ENCODE data around the gene RNF214. TPM values are rescaled to one million over a fixed set of nuclear protein-coding genes. Genes with fewer than 3 reads are reported as not detected.

RNF214 gene
- polyA plus RNA-seq, 2 donors = 5.9 to 6.6 TPM

- H3K27ac ChIP-seq (ENCODE audit: low read depth in 2 of 2, low read length in 1 of 2) = no peak overlapping the region
- no peaks in the 10 kb centered on the region for H3K9me3 ChIP-seq (ENCODE audit: control insufficient read depth in 2 of 2, insufficient read depth in 1 of 2, low read depth in 1 of 2, low read length in 1 of 2)
- H3K4me3 ChIP-seq (ENCODE audit: low read depth in 1 of 2, low read length in 2 of 2) = no peak overlapping the region
- H3K4me1 ChIP-seq (ENCODE audit: control insufficient read depth in 2 of 2, insufficient read depth in 2 of 2, low read length in 1 of 2) = peaks cover 0 to 2% of the 10 kb centered on the region in 2 donors
- H3K36me3 ChIP-seq (ENCODE audit: control insufficient read depth in 2 of 2, insufficient read depth in 2 of 2, low read length in 1 of 2) = peaks cover 12 to 25% of the 10 kb centered on the region in 2 donors
- H3K27me3 ChIP-seq (ENCODE audit: control insufficient read depth in 1 of 2, insufficient read depth in 2 of 2, low read length in 2 of 2) = no peaks in the 10 kb centered on the region
- 59 to 87% methylated on average over 3 of the region's 3 CpGs for WGBS, 2 donors
These were observed 55.2 kb downstream of the RNF214 start for GRCh38 chr11:117287668-117288067.

- Histone ChIP-seq H3K36me3 (ENCODE audit: control insufficient read depth in 2 of 2, insufficient read depth in 2 of 2, low read length in 1 of 2) (peaks cover 9 to 29% of the 10 kb centered on the region in 2 donors), H3K27ac (ENCODE audit: low read depth in 2 of 2, low read length in 1 of 2) (no peak overlapping the region), H3K27me3 (ENCODE audit: control insufficient read depth in 1 of 2, insufficient read depth in 2 of 2, low read length in 2 of 2) (no peaks in the 10 kb centered on the region), H3K4me1 (ENCODE audit: control insufficient read depth in 2 of 2, insufficient read depth in 2 of 2, low read length in 1 of 2) (peaks cover 0 to 2% of the 10 kb centered on the region in 2 donors), H3K4me3 (ENCODE audit: low read depth in 1 of 2, low read length in 2 of 2) (no peak overlapping the region), H3K9me3 (ENCODE audit: control insufficient read depth in 2 of 2, insufficient read depth in 1 of 2, low read depth in 1 of 2, low read length in 1 of 2) (no peaks in the 10 kb centered on the region)
- 82 to 94% methylated on average over 1 of the region's 1 CpG for WGBS, 2 donors
These were observed 57.3 kb downstream of the RNF214 start for GRCh38 chr11:117289795-117290194.

DNA sequence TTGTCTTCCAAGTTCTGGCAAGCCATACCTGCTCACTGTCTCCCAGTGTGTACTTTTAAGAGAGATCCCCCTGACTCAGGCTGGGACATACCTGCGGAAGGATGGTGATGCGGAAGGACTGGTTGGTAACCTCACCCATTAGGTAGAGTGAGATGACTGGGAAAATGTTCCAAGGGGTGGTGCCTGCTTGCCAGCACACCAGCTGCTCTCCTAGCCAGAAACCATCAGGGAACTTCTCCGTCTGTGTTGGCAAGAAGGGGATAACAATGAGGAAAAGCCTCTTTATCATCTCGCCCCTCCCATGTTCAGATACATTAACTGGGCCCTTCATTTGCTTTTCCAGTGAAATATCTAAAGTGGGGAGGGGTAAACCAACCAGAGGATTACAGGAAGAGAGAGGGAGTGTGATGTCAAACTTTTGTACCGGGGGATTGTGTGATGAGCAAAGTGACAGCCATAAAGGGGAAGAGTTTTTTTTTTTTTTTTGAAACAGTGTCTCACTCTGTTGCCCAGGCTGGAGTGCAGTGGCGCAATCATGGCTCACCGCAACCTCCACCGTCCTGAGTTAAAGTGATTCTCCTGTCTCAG lies 58.4 kb downstream of the RNF214 start, which contains the start of gene BACE1-AS:
Gene BACE1-AS, plus strand, starts transcription at position 538 of the 588 bp plus-strand sequence.
- Histone ChIP-seq H3K27me3 (ENCODE audit: control insufficient read depth in 1 of 2, insufficient read depth in 2 of 2, low read length in 2 of 2) (no peaks in the 10 kb centered on the region), H3K4me1 (ENCODE audit: control insufficient read depth in 2 of 2, insufficient read depth in 2 of 2, low read length in 1 of 2) (peaks cover 0 to 2% of the 10 kb centered on the region in 2 donors), H3K27ac (ENCODE audit: low read depth in 2 of 2, low read length in 1 of 2) (no peak within 1 kb of the TSS), H3K9me3 (ENCODE audit: control insufficient read depth in 2 of 2, insufficient read depth in 1 of 2, low read depth in 1 of 2, low read length in 1 of 2) (no peaks in the 10 kb centered on the region), H3K4me3 (ENCODE audit: low read depth in 1 of 2, low read length in 2 of 2) (no peak within 1 kb of the TSS), H3K36me3 (ENCODE audit: control insufficient read depth in 2 of 2, insufficient read depth in 2 of 2, low read length in 1 of 2) (peaks cover 9 to 30% of the 10 kb centered on the region in 2 donors)
- 84 to 91% methylated on average over 8 of the region's 8 CpGs for WGBS, 2 donors

DNA sequence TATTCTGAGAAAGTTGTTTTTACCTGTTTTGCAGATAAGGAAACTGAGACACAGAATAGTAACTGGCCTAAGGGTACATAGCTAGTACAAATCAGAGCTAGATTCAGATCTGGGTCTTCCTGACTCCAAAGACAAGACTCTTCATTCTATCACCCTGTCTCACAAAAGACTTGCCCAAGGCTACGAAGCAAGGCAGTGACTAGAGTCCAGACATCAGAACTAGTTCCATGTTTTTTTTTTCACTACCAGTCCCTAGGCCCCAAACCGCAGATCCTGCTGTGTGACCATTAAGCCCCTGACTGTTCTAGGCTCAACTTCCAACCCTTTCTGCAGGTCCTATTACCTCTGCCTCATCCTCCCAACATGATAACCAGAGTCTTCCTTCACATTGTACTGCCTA lies 60.1 kb downstream of the RNF214 start:
- H3K9me3 ChIP-seq (ENCODE audit: control insufficient read depth in 2 of 2, insufficient read depth in 1 of 2, low read depth in 1 of 2, low read length in 1 of 2) = no peaks in the 10 kb centered on the region
- 97 to 98% methylated on average over 2 of the region's 2 CpGs for WGBS, 2 donors
- H3K27ac ChIP-seq (ENCODE audit: low read depth in 2 of 2, low read length in 1 of 2) = no peak overlapping the region
- H3K27me3 ChIP-seq (ENCODE audit: control insufficient read depth in 1 of 2, insufficient read depth in 2 of 2, low read length in 2 of 2) = no peaks in the 10 kb centered on the region
- H3K4me3 ChIP-seq (ENCODE audit: low read depth in 1 of 2, low read length in 2 of 2) = no peak overlapping the region
- peaks cover 0 to 2% of the 10 kb centered on the region in 2 donors for H3K4me1 ChIP-seq (ENCODE audit: control insufficient read depth in 2 of 2, insufficient read depth in 2 of 2, low read length in 1 of 2)
- peaks cover 7 to 27% of the 10 kb centered on the region in 2 donors for H3K36me3 ChIP-seq (ENCODE audit: control insufficient read depth in 2 of 2, insufficient read depth in 2 of 2, low read length in 1 of 2)

- Histone ChIP-seq H3K27me3 (ENCODE audit: control insufficient read depth in 1 of 2, insufficient read depth in 2 of 2, low read length in 2 of 2) (no peaks in the 10 kb centered on the region), H3K4me3 (ENCODE audit: low read depth in 1 of 2, low read length in 2 of 2) (no peak overlapping the region), H3K36me3 (ENCODE audit: control insufficient read depth in 2 of 2, insufficient read depth in 2 of 2, low read length in 1 of 2) (peaks cover under 1 to 14% of the 10 kb centered on the region in 2 donors), H3K9me3 (ENCODE audit: control insufficient read depth in 2 of 2, insufficient read depth in 1 of 2, low read depth in 1 of 2, low read length in 1 of 2) (no peaks in the 10 kb centered on the region), H3K4me1 (ENCODE audit: control insufficient read depth in 2 of 2, insufficient read depth in 2 of 2, low read length in 1 of 2) (peaks cover 5 to 10% of the 10 kb centered on the region in 2 donors), H3K27ac (ENCODE audit: low read depth in 2 of 2, low read length in 1 of 2) (no peak overlapping the region)
- 69 to 78% methylated on average over 9 of the region's 9 CpGs for whole genome bisulfite sequencing, 2 donors
These were observed 63.1 kb downstream of the RNF214 start for GRCh38 chr11:117295438-117296137.

DNA sequence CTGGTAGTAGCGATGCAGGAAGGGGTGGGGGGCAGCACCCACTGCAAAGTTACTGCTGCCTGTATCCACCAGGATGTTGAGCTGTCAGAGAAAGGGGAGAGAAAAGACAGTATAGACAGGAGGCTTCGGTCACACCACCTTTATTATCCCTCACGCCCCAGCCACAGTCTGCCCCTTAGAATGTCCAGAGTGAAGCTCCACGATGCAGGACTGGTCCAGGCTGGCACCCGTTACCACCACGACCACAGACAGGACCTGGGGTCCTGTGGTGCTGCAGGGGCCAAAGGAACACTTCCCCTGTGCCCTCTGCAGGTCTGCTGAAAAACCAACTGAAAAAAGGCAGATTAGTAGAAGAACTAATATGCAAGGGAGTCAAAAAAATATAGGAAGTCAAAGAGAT lies 64.4 kb downstream of the RNF214 start:
- H3K9me3 ChIP-seq (ENCODE audit: control insufficient read depth in 2 of 2, insufficient read depth in 1 of 2, low read depth in 1 of 2, low read length in 1 of 2) = no peaks in the 10 kb centered on the region
- WGBS, 2 donors = 83 to 89% methylated on average over 6 of the region's 6 CpGs
- no peaks in the 10 kb centered on the region for H3K27me3 ChIP-seq (ENCODE audit: control insufficient read depth in 1 of 2, insufficient read depth in 2 of 2, low read length in 2 of 2)
- H3K4me1 ChIP-seq (ENCODE audit: control insufficient read depth in 2 of 2, insufficient read depth in 2 of 2, low read length in 1 of 2) = peaks cover 5 to 10% of the 10 kb centered on the region in 2 donors
- no peak overlapping the region for H3K4me3 ChIP-seq (ENCODE audit: low read depth in 1 of 2, low read length in 2 of 2)
- no peak overlapping the region for H3K27ac ChIP-seq (ENCODE audit: low read depth in 2 of 2, low read length in 1 of 2)
- peaks cover 0 to 11% of the 10 kb centered on the region in 2 donors for H3K36me3 ChIP-seq (ENCODE audit: control insufficient read depth in 2 of 2, insufficient read depth in 2 of 2, low read length in 1 of 2)

GRCh38 chr11:117298195-117298594 lies 65.7 kb downstream of the RNF214 start:
- H3K27me3 ChIP-seq (ENCODE audit: control insufficient read depth in 1 of 2, insufficient read depth in 2 of 2, low read length in 2 of 2) = no peaks in the 10 kb centered on the region
- no peak overlapping the region for H3K4me3 ChIP-seq (ENCODE audit: low read depth in 1 of 2, low read length in 2 of 2)
- H3K27ac ChIP-seq (ENCODE audit: low read depth in 2 of 2, low read length in 1 of 2) = no peak overlapping the region
- 84 to 94% methylated on average over 8 of the region's 8 CpGs for WGBS, 2 donors
- no peaks in the 10 kb centered on the region for H3K9me3 ChIP-seq (ENCODE audit: control insufficient read depth in 2 of 2, insufficient read depth in 1 of 2, low read depth in 1 of 2, low read length in 1 of 2)
- H3K36me3 ChIP-seq (ENCODE audit: control insufficient read depth in 2 of 2, insufficient read depth in 2 of 2, low read length in 1 of 2) = peaks cover 0 to 7% of the 10 kb centered on the region in 2 donors
- H3K4me1 ChIP-seq (ENCODE audit: control insufficient read depth in 2 of 2, insufficient read depth in 2 of 2, low read length in 1 of 2) = peaks cover 5 to 10% of the 10 kb centered on the region in 2 donors

DNA sequence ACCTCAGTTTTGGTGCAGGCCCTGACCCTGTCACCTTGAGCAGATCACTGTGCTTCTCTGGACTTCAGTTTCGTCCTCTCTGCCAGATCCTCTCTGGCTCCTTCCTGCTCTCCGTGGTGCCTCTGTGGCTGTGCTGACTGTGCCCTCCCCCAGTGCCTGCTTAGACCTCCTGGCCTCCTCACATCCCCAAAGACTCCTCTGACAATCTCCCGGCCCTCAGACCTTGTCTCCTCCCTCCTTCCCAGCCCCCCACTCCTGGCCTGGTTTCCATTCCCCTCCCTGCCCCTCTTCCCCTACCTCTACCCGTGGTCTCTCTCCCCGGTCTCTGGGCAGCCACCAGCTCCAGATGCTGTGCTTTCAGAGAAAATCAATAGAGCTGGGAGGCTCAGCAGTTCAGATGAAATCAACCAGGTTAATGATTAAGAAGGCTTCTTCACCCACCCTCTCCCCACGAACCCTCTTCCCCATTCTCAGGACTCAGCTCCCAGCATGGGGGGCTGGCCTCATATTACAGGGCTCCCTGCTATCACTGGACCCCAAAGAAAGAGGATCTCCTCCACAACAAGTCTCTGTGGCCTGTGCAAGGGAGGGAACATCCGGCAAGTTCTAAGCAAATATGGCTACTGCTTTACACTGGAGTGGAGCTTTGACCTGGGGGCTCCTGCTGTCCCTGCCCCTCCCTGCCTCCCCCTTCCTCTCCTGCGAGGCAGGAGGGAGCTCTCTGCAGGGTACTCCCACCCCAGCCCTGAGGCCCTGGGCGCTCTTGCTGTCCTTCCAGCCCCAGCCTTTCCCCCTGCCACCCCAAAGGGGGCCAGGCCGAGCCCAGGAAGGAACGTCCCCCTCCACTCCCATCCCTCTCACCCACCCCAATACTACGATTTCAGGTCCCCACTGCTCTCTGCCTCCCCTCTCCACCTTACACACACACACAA lies 67.1 kb downstream of the RNF214 start:
- 57 to 65% methylated on average over 12 of the region's 12 CpGs for WGBS, 2 donors
- no peaks in the 10 kb centered on the region for H3K9me3 ChIP-seq (ENCODE audit: control insufficient read depth in 2 of 2, insufficient read depth in 1 of 2, low read depth in 1 of 2, low read length in 1 of 2)
- no peaks in the 10 kb centered on the region for H3K27me3 ChIP-seq (ENCODE audit: control insufficient read depth in 1 of 2, insufficient read depth in 2 of 2, low read length in 2 of 2)
- H3K27ac ChIP-seq (ENCODE audit: low read depth in 2 of 2, low read length in 1 of 2) = no peak overlapping the region
- H3K36me3 ChIP-seq (ENCODE audit: control insufficient read depth in 2 of 2, insufficient read depth in 2 of 2, low read length in 1 of 2) = peaks cover 0 to 3% of the 10 kb centered on the region in 2 donors
- H3K4me1 ChIP-seq (ENCODE audit: control insufficient read depth in 2 of 2, insufficient read depth in 2 of 2, low read length in 1 of 2) = peaks cover 5 to 10% of the 10 kb centered on the region in 2 donors
- no peak overlapping the region for H3K4me3 ChIP-seq (ENCODE audit: low read depth in 1 of 2, low read length in 2 of 2)

DNA sequence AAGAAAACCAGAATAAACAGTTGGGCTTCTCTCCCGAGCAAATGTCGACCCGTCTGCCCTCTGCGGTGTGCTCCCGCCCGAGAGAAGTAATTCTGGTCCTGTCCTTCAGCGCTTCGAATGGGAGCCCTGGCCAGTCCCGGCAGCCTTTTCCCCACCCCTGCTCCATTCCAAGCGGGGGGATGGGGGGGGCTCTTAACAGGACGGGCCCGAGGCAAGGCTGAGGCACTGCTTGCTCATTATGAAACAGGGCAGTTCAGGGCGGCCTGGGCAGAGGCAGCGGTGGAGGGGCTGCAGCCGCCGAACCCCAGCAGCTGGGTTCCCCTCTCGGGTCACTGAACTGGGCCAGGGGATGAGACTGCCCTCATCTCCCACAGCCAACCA lies 67.8 kb downstream of the RNF214 start:
- Histone ChIP-seq H3K27ac (ENCODE audit: low read depth in 2 of 2, low read length in 1 of 2) (no peak overlapping the region), H3K27me3 (ENCODE audit: control insufficient read depth in 1 of 2, insufficient read depth in 2 of 2, low read length in 2 of 2) (no peaks in the 10 kb centered on the region), H3K36me3 (ENCODE audit: control insufficient read depth in 2 of 2, insufficient read depth in 2 of 2, low read length in 1 of 2) (no peaks in the 10 kb centered on the region), H3K9me3 (ENCODE audit: control insufficient read depth in 2 of 2, insufficient read depth in 1 of 2, low read depth in 1 of 2, low read length in 1 of 2) (no peaks in the 10 kb centered on the region), H3K4me3 (ENCODE audit: low read depth in 1 of 2, low read length in 2 of 2) (no peak overlapping the region), H3K4me1 (ENCODE audit: control insufficient read depth in 2 of 2, insufficient read depth in 2 of 2, low read length in 1 of 2) (peaks cover 5 to 10% of the 10 kb centered on the region in 2 donors)
- 35 to 41% methylated on average over 17 of the region's 17 CpGs for WGBS, 2 donors
